K562 (cell line): ENCODE results near the gene GRIK1. TPM values are rescaled to one million over a fixed set of nuclear protein-coding genes. Genes with fewer than 3 reads are reported as not detected.

Experiments
- CEBPB ChIP-seq: fragments of 450-650 bp; IDR thresholded peaks from 2 replicates; pipeline ENCODE4 v1.6.1; 2016; ENCODE audit warnings: missing genetic modification characterization, missing compliant biosample characterization
- DIDO1 ChIP-seq: fragments of 450-650 bp; IDR thresholded peaks from 2 replicates; pipeline ENCODE4 v1.6.1; 2016; ENCODE audit warnings: low read depth, missing biosample characterization, missing genetic modification characterization
- DPF2 ChIP-seq: fragments of 450-650 bp; IDR thresholded peaks from 2 replicates; pipeline ENCODE4 v1.6.1; 2016
- FOXJ3 ChIP-seq: sonication (generic); formaldehyde crosslinking; IDR thresholded peaks from 2 replicates; pipeline ENCODE4 v1.4.0; 2020; ENCODE audit warnings: mild to moderate bottlenecking, missing genetic modification reagents
- HMBOX1 ChIP-seq: sonication (generic); IDR thresholded peaks from 2 replicates; pipeline ENCODE4 v1.6.1; 2016
- HOXB6 ChIP-seq: fragments of 250-450 bp; sonication (Bioruptor Pico); IDR thresholded peaks from 2 replicates; pipeline ENCODE4 v1.5.1; 2022; ENCODE audit warnings: mild to moderate bottlenecking, borderline replicate concordance
- KAT7 ChIP-seq: sonication (generic); formaldehyde crosslinking; IDR thresholded peaks from 2 replicates; pipeline ENCODE4 v1.8.0; 2022; ENCODE audit warnings: missing genetic modification reagents, mild to moderate bottlenecking, borderline replicate concordance
- KHSRP ChIP-seq: fragments of 450-650 bp; IDR thresholded peaks from 2 replicates; pipeline ENCODE4 v1.6.1; 2017
- NCOR1 ChIP-seq: fragments of 450-650 bp; IDR thresholded peaks from 2 replicates; pipeline ENCODE4 v1.6.1; 2016; ENCODE audit warnings: mild to moderate bottlenecking, moderate library complexity
- NR4A1 ChIP-seq, 2 experiments: fragments of 250-450 bp in 1 of 2; fragments of 450-650 bp in 1 of 2; sonication (Bioruptor Pico) in 1 of 2; IDR thresholded peaks; 2 replicates each; pipeline versions ENCODE4 v1.4.0 to v1.6.1; 2016 to 2020; ENCODE audit warnings: mild to moderate bottlenecking in 2 of 2, missing compliant biosample characterization in 1 of 2, missing genetic modification characterization in 1 of 2, moderate library complexity in 1 of 2
- POLR2G ChIP-seq: fragments of 200-400 bp; formaldehyde crosslinking; IDR thresholded peaks from 2 replicates; pipeline ENCODE4 v1.6.1; 2017; ENCODE audit warnings: low read depth, mild to moderate bottlenecking, antibody characterized with exemption, low read length, moderate library complexity
- PPARD ChIP-seq: fragments of 250-450 bp; sonication (Bioruptor Pico); IDR thresholded peaks from 2 replicates; pipeline ENCODE4 v1.8.0; 2022; ENCODE audit warnings: inconsistent platforms, mild to moderate bottlenecking, moderate library complexity
- RBM39 ChIP-seq: fragments of 200-400 bp; formaldehyde crosslinking; optimal IDR thresholded peaks from 2 replicates; pipeline ENCODE3; 2018; ENCODE audit warnings: low read depth, low read length
- RNF2 ChIP-seq: sonication (generic); IDR thresholded peaks from 2 replicates; pipeline ENCODE4 v1.6.1; 2016
- SIN3A ChIP-seq, 2 experiments: fragments of 150-350 bp in 1 of 2; IDR thresholded peaks; 2 replicates each; pipeline ENCODE4 v1.6.1; 2011 to 2016; ENCODE audit warnings: borderline replicate concordance in 2 of 2, low read depth in 2 of 2, low read length in 2 of 2, mild to moderate bottlenecking in 2 of 2, moderate library complexity in 2 of 2; ENCODE audit not compliant: control insufficient read depth in 1 of 2
- SP1 ChIP-seq: sonication (generic); formaldehyde crosslinking; IDR thresholded peaks from 2 replicates; pipeline ENCODE4 v1.8.1; 2022; ENCODE audit warnings: mild to moderate bottlenecking, missing genetic modification reagents
- TAF7 ChIP-seq: fragments of 450-650 bp; IDR thresholded peaks from 2 replicates; pipeline ENCODE4 v1.6.1; 2016; ENCODE audit warnings: missing genetic modification characterization, missing compliant biosample characterization
- WHSC1 ChIP-seq: IDR thresholded peaks from one replicate; pipeline ENCODE4 v1.6.1; 2012; ENCODE audit warnings: low read length, control low read depth, inconsistent platforms
- ZBTB8A ChIP-seq: fragments of 450-650 bp; IDR thresholded peaks from 2 replicates; pipeline ENCODE4 v1.6.1; 2018; ENCODE audit warnings: mild to moderate bottlenecking, moderate library complexity; ENCODE audit not compliant: partially characterized antibody
- ZNF175 ChIP-seq: fragments of 200-800 bp; sonication (Bioruptor generic); IDR thresholded peaks from 2 replicates; pipeline ENCODE4 v1.6.1; 2016; ENCODE audit warnings: low read depth, mild to moderate bottlenecking, missing genetic modification characterization, missing compliant biosample characterization
- ZNF41 ChIP-seq: fragments of 250-450 bp; sonication (Bioruptor Pico); conservative IDR thresholded peaks from 2 replicates; pipeline ENCODE4 v1.4.0; 2020; ENCODE audit warnings: mild to moderate bottlenecking
- ZNF79 ChIP-seq: fragments of 250-450 bp; sonication (Bioruptor Pico); IDR thresholded peaks from 2 replicates; pipeline ENCODE4 v1.4.0; 2020; ENCODE audit warnings: low read depth, mild to moderate bottlenecking, moderate library complexity
- polyA plus RNA-seq, 8 experiments: library from polyadenylated mRNA; depleted of rRNA in 4 of 8; stranded (reverse) in 5 of 8; unstranded in 3 of 8; fragments of >200 nt; fragmentation: Nextera tagmentation in 2 of 8; fragmentation: Illumina TruSeq in 1 of 8; extraction: Ambion mirVana in 2 of 8; extraction: Trizol in 1 of 8; gene quantifications; 2 replicates each; pipeline versions ENCODE4 v1.2.1 to v1.2.3, GENCODE V29; 2011 to 2014; ENCODE audit warnings: inconsistent platforms in 1 of 8, missing spikeins in 1 of 8
- total RNA-seq, 7 experiments: library from RNA; depleted of rRNA in 6 of 7; stranded (reverse); fragments of >200 nt in 6 of 7; fragmentation: Illumina TruSeq in 2 of 7; extraction: Trizol in 2 of 7; gene quantifications; 2 replicates each; pipeline versions ENCODE4 v1.2.1 to v1.2.3, GENCODE V29; 2011 to 2021; ENCODE audit warnings: low replicate concordance in 1 of 7
- TF ChIP-seq, protein P1 (sequence below): fragments of 200-800 bp; sonication (Bioruptor generic); IDR thresholded peaks from 2 replicates; pipeline ENCODE4 v1.6.1; 2017; ENCODE audit warnings: missing genetic modification characterization, missing compliant biosample characterization
- TF ChIP-seq, protein P2 (sequence below): fragments of 450-650 bp; IDR thresholded peaks from 2 replicates; pipeline ENCODE4 v1.6.1; 2014; ENCODE audit warnings: low read depth, mild to moderate bottlenecking, moderate library complexity, borderline replicate concordance
- TF ChIP-seq, protein P3 (sequence below): fragments of 250-450 bp; sonication (Bioruptor Pico); IDR thresholded peaks from 2 replicates; pipeline ENCODE4 v1.8.0; 2022; ENCODE audit warnings: moderate library complexity, mild to moderate bottlenecking, inconsistent platforms

GRIK1 gene
- total and polyA plus RNA-seq, 9 of the 15 experiments (the other 6 are each of a cell fraction or from before 2014, with no cell fraction given), result 0.17 to 2.8 (median 0.53) TPM

GRCh38 chr21:29643289-29643688 lies 296.5 kb downstream of the GRIK1 start (continued):
- TF ChIP-seq NCOR1, result no peak
- TF ChIP-seq, protein P1, sequence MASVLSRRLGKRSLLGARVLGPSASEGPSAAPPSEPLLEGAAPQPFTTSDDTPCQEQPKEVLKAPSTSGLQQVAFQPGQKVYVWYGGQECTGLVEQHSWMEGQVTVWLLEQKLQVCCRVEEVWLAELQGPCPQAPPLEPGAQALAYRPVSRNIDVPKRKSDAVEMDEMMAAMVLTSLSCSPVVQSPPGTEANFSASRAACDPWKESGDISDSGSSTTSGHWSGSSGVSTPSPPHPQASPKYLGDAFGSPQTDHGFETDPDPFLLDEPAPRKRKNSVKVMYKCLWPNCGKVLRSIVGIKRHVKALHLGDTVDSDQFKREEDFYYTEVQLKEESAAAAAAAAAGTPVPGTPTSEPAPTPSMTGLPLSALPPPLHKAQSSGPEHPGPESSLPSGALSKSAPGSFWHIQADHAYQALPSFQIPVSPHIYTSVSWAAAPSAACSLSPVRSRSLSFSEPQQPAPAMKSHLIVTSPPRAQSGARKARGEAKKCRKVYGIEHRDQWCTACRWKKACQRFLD (CRISPR knock-in tag), result peak; percentile 17
- 0 out of 2 replicates have a peak, but pooled peaks have one; percentile 3 for TF ChIP-seq DPF2
- TF ChIP-seq CEBPB (tag), result no peak
- TF ChIP-seq ZNF79 (CRISPR knock-in tag), result peak; percentile 51; the same call in 1 of the 2 replicates
- TF ChIP-seq RBM39, result no peak
- no peak for TF ChIP-seq SP1
- no peak for TF ChIP-seq SIN3A (IDR thresholded peaks at IDR 0.05; ENCODE audit: borderline replicate concordance in 2 of 2, control insufficient read depth in 1 of 2, low read depth in 2 of 2, low read length in 2 of 2)
- TF ChIP-seq RNF2, result no peak
- TF ChIP-seq DIDO1, result no peak
- no peak for TF ChIP-seq KHSRP
- no peak for TF ChIP-seq POLR2G
- TF ChIP-seq WHSC1, result no peak
- no peak for TF ChIP-seq HOXB6 (CRISPR knock-in tag)
- TF ChIP-seq, protein P2, sequence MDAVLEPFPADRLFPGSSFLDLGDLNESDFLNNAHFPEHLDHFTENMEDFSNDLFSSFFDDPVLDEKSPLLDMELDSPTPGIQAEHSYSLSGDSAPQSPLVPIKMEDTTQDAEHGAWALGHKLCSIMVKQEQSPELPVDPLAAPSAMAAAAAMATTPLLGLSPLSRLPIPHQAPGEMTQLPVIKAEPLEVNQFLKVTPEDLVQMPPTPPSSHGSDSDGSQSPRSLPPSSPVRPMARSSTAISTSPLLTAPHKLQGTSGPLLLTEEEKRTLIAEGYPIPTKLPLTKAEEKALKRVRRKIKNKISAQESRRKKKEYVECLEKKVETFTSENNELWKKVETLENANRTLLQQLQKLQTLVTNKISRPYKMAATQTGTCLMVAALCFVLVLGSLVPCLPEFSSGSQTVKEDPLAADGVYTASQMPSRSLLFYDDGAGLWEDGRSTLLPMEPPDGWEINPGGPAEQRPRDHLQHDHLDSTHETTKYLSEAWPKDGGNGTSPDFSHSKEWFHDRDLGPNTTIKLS, result no peak
- peak; percentile 85; the same call in 1 of the 2 replicates for TF ChIP-seq NR4A1 (CRISPR knock-in tag; IDR thresholded peaks at IDR 0.05)
- peak; percentile 56; the same call in 1 of the 2 replicates for TF ChIP-seq NR4A1 (tag; IDR thresholded peaks at IDR 0.05)
- no peak for TF ChIP-seq ZBTB8A
- no peak for TF ChIP-seq PPARD (CRISPR knock-in tag)
- peak; percentile 13; the same call in 1 of the 2 replicates for TF ChIP-seq ZNF41 (CRISPR knock-in tag)
- TF ChIP-seq, protein P3, sequence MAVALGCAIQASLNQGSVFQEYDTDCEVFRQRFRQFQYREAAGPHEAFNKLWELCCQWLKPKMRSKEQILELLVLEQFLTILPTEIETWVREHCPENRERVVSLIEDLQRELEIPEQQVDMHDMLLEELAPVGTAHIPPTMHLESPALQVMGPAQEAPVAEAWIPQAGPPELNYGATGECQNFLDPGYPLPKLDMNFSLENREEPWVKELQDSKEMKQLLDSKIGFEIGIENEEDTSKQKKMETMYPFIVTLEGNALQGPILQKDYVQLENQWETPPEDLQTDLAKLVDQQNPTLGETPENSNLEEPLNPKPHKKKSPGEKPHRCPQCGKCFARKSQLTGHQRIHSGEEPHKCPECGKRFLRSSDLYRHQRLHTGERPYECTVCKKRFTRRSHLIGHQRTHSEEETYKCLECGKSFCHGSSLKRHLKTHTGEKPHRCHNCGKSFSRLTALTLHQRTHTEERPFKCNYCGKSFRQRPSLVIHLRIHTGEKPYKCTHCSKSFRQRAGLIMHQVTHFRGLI (CRISPR knock-in tag), result peak; percentile 1; the same call in 1 of the 2 replicates
- no peak; the same call in none of the 2 replicates for TF ChIP-seq ZNF175
- TF ChIP-seq HMBOX1, result 0 out of 2 replicates have a peak, but pooled peaks have one; percentile 32
- no peak for TF ChIP-seq KAT7 (CRISPR knock-in tag)
- no peak for TF ChIP-seq FOXJ3 (CRISPR knock-in tag)
- TF ChIP-seq TAF7, result no peak
